HEK293 (cell line): ENCODE measurements around the gene HMGA1.
"Not testable (repeated sequence)": the region's sequence is repeated elsewhere in the genome, so short reads cannot be mapped to it uniquely, and the experiment has no call there.

ENCODE experiments used
- EGR2 ChIP-seq: fragments of 450-650 bp; formaldehyde crosslinking; IDR thresholded peaks from 2 replicates; pipeline ENCODE4 v1.5.1; 2016; ENCODE audit warnings: low read depth, missing biosample characterization, missing genetic modification characterization
- GLIS2 ChIP-seq: fragments of 450-650 bp; formaldehyde crosslinking; IDR thresholded peaks from 2 replicates; pipeline ENCODE4 v1.5.1; 2016; ENCODE audit warnings: missing biosample characterization, missing genetic modification characterization
- PATZ1 ChIP-seq: fragments of 450-650 bp; formaldehyde crosslinking; IDR thresholded peaks from 2 replicates; pipeline ENCODE4 v1.5.1; 2016; ENCODE audit warnings: missing biosample characterization, missing genetic modification characterization
- PBX3 ChIP-seq: sonication (generic); formaldehyde crosslinking; IDR thresholded peaks from 2 replicates; pipeline ENCODE4 v1.8.1; 2022; ENCODE audit warnings: mild to moderate bottlenecking, moderate library complexity, missing genetic modification reagents
- RBAK ChIP-seq: fragments of 450-650 bp; formaldehyde crosslinking; IDR thresholded peaks from 2 replicates; pipeline ENCODE4 v1.5.1; 2016; ENCODE audit warnings: missing biosample characterization, missing genetic modification characterization
- ZNF398 ChIP-seq: fragments of 450-650 bp; formaldehyde crosslinking; IDR thresholded peaks from 2 replicates; pipeline ENCODE4 v1.5.1; 2017; ENCODE audit warnings: missing biosample characterization, missing genetic modification characterization
- ZNF404 ChIP-seq: fragments of 450-650 bp; formaldehyde crosslinking; IDR thresholded peaks from 2 replicates; pipeline ENCODE4 v1.5.1; 2017; ENCODE audit warnings: missing biosample characterization, missing genetic modification characterization
- ZNF670 ChIP-seq: fragments of 450-650 bp; formaldehyde crosslinking; IDR thresholded peaks from 2 replicates; pipeline ENCODE4 v1.5.1; 2016; ENCODE audit warnings: missing biosample characterization, missing genetic modification characterization, low read depth
- ZNF677 ChIP-seq: fragments of 450-650 bp; IDR thresholded peaks from 2 replicates; pipeline ENCODE4 v1.5.0; 2018; ENCODE audit warnings: missing biosample characterization, mild to moderate bottlenecking, missing genetic modification characterization, moderate library complexity
- ZNF776 ChIP-seq: fragments of 450-650 bp; formaldehyde crosslinking; IDR thresholded peaks from 2 replicates; pipeline ENCODE4 v1.5.0; 2017; ENCODE audit warnings: missing biosample characterization, missing genetic modification characterization, borderline replicate concordance
- TF ChIP-seq, protein P1 (sequence below): fragments of 450-650 bp; formaldehyde crosslinking; IDR thresholded peaks from 2 replicates; pipeline ENCODE4 v1.5.1; 2016; ENCODE audit warnings: missing biosample characterization, missing genetic modification characterization
- TF ChIP-seq, protein P2 (sequence below): fragments of 450-650 bp; formaldehyde crosslinking; IDR thresholded peaks from 2 replicates; pipeline ENCODE4 v1.5.1; 2016; ENCODE audit warnings: missing biosample characterization, missing genetic modification characterization, low read depth

DNA sequence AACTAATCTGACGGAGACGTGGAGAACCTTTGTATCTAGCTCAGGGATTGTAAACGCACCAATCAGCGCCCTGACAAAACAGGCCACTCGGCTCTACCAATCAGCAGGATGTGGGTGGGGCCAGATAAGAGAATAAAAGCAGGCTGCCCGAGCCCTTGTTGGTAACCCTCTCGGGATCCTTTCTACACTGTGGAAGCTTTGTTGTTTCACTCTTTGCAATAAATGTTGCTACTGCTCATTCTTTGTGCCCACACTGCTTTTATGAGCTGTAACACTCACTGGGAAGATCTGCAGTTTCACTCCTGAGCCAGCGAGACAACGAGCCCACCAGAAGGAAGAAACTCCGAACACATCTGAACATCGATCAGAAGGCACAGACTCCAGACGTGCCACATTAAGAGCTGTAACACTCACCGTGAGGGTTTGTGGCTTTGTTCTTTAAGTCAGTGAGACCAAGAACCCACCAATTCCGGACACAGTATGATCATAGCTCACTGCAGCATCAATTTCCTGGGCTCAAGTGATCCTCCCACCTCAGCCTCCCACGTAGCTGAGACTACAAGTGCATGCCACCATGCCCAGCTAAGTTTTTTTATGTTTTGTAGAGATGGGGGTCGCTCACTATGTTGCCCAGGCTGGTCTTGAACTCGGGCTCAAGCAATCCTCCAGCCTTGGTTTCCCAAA lies 33.1 kb downstream of the HMGA1 start:
- TF ChIP-seq GLIS2; PATZ1; ZNF398 (tag by site-specific recombination); PBX3 (CRISPR knock-in tag); ZNF404 (tag by site-specific recombination); ZNF776; ZNF670 (tag by site-specific recombination); ZNF677 (tag by site-specific recombination); RBAK (tag by site-specific recombination): not testable (repeated sequence)
- TF ChIP-seq, protein P1, sequence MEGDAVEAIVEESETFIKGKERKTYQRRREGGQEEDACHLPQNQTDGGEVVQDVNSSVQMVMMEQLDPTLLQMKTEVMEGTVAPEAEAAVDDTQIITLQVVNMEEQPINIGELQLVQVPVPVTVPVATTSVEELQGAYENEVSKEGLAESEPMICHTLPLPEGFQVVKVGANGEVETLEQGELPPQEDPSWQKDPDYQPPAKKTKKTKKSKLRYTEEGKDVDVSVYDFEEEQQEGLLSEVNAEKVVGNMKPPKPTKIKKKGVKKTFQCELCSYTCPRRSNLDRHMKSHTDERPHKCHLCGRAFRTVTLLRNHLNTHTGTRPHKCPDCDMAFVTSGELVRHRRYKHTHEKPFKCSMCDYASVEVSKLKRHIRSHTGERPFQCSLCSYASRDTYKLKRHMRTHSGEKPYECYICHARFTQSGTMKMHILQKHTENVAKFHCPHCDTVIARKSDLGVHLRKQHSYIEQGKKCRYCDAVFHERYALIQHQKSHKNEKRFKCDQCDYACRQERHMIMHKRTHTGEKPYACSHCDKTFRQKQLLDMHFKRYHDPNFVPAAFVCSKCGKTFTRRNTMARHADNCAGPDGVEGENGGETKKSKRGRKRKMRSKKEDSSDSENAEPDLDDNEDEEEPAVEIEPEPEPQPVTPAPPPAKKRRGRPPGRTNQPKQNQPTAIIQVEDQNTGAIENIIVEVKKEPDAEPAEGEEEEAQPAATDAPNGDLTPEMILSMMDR (tag by site-specific recombination): not testable (repeated sequence)
- TF ChIP-seq EGR2 (tag by site-specific recombination): peak; percentile 52; the same call in 1 of the 2 replicates
- TF ChIP-seq, protein P2, sequence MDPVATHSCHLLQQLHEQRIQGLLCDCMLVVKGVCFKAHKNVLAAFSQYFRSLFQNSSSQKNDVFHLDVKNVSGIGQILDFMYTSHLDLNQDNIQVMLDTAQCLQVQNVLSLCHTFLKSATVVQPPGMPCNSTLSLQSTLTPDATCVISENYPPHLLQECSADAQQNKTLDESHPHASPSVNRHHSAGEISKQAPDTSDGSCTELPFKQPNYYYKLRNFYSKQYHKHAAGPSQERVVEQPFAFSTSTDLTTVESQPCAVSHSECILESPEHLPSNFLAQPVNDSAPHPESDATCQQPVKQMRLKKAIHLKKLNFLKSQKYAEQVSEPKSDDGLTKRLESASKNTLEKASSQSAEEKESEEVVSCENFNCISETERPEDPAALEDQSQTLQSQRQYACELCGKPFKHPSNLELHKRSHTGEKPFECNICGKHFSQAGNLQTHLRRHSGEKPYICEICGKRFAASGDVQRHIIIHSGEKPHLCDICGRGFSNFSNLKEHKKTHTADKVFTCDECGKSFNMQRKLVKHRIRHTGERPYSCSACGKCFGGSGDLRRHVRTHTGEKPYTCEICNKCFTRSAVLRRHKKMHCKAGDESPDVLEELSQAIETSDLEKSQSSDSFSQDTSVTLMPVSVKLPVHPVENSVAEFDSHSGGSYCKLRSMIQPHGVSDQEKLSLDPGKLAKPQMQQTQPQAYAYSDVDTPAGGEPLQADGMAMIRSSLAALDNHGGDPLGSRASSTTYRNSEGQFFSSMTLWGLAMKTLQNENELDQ (tag by site-specific recombination): not testable (repeated sequence)
